GM21381 (cell line): Measurements from ENCODE around the gene TNNT3.
"Not testable (repeated sequence)": the region's sequence is repeated elsewhere in the genome, so short reads cannot be mapped to it uniquely, and the experiment has no call there.

Experiments
- ATAC-seq: cut with Tn5 transposase; IDR thresholded peaks from one replicate; pipeline ENCODE4 v1.9.1; 2021; ENCODE audit warnings: mild to moderate bottlenecking, moderate library complexity; ENCODE audit not compliant: unreplicated experiment

Gene TNNT3

DNA sequence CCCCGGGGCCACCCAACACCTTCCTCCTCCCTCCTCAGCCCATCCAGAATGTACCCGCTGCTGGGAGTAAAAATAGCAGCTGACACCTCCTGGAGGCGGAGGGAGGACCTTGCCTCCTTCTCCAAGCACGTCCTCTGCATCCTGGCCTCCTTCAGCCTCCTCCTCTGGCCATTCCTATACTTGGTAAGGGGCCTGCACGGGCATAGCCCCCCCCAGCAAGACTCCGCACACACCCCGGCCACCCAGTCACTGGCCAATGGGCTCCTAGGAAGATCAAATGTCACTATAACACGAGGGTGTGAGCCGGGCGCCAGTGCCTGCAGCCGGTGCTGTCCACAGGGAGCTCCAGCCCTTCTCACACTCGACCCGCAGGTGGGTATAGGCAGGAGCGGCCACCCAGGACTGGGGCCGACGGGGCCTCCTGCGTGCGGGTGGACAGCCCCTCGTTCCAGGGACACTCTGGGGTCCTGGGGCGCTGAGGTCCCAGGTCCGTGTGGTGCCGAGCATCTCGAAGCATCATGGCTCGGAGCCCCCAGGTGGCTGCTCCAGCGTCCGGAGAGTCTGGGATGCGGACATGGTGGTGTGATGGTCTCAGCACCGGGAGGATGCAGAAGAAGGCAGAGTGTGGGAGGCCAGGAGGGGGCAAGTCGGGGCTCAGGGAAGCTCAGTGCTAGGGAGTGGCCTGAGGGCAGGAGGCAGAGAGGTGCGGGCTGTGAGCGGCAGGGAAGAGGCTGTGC is at the start of gene TNNT3:
Gene TNNT3, plus strand, starts transcription at position 313 of the 737 bp plus-strand sequence. CDS start 3,172 bp downstream, outside the sequence.
- no peak for ATAC-seq

DNA sequence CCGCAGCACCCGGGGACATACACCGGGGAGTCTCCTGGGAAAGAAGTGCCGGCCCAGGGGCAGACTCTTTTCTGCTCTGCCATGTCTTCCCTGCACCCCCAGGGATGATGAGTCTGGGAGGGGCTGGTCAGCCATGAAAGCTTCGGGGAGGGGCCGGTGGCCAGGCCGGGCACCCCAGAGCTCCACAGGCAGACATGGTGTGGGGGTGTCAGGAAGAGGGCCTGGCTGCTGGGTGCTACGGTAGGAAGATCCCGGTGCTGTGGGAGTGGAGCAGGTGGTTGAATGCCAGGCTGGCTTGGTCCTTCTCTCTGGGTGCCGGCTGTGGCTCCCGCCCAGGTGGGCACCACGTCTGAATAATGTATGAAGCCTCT is 49.2 kb upstream of the TNNT3 start:
- ATAC-seq: no peak

DNA sequence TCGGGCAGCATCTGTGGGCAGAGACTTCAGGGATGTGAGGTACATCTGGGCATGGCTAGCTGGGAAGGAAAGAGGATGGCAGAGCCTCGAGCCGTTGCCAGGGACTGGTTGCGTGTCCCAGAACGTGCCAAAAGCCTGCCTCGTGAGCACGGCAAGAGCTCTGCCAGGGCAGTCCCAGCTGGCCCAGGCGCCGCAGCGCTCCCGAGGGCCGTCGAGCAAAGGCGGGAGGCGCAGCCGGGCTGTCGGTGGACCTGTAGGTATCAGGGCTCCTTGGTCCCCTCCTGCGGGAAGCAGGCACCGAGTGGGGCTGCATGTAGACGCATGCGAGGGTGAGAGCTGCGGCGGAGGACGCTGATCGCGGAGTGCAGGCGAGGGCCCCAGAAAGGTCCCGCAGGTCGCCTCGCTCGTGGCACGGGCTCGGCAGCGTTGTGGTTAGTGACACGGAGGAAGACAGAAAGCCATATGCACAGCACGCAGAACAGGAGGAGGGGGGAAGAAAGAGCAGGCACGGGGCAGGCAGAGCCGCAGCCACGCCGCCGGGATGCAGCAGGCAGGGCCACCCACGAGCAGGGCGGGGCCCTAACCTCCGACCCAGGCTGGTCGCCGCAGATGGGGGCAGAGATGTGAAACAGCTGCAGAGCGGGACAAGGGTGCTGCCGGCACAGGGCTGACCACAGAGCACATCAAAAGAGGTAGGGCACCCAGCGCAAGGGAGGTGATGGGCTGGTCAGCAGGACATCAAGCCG is 48.6 kb upstream of the TNNT3 start:
- no peak for ATAC-seq

DNA sequence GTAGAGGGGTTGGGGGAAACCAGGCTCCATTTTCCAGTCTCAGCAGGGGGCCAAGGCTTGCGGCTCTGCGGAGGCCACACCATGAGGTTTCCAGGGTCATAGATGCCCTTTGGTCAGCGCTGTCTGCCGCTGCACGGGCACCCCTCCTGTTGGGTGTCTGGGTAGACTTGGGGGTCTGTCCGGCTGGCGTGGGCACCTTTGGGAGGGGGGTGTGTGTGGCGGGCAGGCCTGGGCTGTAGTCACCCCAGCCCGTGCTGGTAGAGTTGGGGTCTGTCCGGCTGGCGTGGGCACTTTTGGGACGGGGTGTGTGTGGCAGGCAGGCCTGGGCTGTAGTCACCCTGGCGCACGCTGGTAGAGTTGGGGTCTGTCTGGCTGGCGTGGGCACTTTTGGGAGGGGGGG is 48.0 kb upstream of the TNNT3 start:
- ATAC-seq: no peak

DNA sequence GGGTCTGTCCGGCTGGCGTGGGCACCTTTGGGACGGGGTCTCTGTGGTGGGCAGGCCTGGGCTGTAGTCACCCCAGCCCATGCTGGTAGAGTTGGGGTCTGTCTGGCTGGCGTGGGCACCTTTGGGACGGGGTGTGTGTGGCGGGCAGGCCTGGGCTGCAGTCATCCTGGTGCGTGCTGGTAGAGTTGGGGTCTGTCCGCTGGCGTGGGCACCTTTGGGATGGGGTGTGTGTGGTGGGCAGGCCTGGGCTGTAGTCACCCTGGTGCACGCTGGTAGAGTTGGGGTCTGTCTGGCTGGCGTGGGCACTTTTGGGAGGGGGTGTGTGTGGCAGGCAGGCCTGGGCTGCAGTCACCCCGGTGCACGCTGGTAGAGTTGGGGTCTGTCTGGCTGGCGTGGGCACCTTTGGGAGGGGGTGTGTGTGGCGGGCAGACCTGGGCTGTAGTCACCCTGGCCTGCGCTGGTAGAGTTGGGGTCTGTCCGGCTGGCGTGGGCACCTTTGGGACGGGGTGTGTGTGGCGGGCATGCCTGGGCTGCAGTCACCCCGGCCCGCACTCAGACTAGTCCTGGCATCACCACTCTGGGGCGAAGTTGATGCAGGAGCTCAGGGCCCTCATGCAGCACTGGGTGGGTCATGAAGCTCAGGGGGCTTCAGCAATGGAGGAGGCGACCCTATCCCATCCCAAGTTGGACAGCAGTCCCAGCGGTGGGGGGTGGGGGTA is 47.1 kb upstream of the TNNT3 start:
- no peak for ATAC-seq

DNA sequence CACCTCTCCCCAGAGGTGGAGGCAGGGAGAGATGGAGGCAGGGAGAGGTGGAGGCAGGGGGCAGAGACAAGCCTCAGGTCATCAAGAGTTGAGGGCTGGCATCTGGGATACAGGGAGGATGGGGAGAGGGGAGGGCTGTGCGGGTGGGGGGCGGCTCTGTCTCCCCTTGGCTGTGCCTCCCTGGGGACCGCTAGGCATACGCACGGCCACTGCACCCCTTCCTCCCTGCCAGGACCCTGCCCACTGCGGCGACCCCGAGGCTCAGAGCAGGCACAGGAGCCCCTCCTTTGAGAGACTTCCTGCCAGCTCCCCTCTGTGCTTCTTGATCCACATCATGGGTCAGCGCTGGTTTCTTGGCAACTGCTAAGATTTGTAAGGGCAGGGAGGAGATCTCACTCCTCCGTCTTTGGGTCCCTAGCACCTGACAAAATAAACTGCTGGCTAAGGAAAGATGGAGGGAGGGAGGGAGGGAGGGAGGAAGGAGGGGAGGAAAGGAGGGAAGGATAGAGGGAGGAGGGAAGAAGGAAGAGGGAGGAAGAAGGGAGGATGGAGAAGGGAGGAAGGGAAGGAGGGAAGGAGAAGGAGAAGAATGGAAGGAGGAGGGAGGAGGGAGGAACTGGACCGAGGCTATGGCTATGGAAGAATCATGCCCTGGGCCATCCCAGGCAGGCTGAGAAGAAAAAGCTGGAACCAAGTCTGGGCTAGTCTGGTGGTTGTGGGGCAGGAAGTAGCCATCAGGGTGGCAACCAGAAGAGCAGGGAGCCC is 46.3 kb upstream of the TNNT3 start:
- ATAC-seq: no peak

DNA sequence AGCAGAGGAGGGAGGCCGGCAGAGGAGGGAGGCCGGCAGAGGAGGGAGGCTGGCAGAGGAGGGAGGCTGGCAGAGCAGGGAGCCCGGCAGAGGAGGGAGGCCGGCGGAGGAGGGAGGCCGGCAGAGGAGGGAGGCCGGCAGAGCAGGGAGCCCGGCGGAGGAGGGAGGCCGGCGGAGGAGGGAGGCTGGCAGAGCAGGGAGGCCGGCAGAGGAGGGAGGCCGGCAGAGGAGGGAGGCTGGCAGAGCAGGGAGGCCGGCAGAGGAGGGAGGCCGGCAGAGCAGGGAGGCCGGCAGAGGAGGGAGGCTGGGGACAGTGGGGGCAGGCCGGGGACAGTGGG is 45.7 kb upstream of the TNNT3 start:
- not testable (repeated sequence) for ATAC-seq

DNA sequence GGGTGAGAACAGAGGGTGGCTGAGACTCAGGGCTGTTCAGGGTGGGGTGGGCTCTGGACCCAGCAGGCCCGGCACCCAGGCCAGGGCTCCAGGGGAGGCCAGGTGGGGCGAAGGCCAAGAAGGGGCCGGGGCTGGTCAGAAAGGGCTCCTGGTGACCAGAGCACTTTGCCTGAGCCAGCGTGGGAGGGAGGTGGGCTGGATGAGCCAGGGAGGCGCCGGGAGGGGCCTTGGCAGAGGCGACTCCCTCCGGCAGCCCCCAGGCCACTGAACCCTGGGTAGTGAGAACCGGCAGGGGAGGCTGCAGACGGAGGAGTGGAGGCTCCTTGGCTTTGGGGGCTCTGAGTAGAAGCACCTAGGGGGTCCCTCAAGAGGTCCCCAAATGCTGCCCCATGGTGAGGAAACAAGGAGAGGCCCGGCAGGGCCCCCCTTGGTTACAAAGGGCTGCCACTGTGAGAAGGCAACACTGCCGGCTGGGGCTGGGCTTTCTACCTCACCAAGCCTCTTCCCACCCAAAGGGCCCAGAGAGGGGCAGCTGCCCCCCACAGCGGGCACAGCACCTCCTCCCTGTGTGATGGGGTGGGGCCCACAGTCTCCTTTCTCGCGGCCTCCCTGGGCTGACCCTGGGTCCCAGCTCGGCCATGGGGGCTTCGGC is 44.9 kb upstream of the TNNT3 start:
- ATAC-seq: not testable (repeated sequence)

DNA sequence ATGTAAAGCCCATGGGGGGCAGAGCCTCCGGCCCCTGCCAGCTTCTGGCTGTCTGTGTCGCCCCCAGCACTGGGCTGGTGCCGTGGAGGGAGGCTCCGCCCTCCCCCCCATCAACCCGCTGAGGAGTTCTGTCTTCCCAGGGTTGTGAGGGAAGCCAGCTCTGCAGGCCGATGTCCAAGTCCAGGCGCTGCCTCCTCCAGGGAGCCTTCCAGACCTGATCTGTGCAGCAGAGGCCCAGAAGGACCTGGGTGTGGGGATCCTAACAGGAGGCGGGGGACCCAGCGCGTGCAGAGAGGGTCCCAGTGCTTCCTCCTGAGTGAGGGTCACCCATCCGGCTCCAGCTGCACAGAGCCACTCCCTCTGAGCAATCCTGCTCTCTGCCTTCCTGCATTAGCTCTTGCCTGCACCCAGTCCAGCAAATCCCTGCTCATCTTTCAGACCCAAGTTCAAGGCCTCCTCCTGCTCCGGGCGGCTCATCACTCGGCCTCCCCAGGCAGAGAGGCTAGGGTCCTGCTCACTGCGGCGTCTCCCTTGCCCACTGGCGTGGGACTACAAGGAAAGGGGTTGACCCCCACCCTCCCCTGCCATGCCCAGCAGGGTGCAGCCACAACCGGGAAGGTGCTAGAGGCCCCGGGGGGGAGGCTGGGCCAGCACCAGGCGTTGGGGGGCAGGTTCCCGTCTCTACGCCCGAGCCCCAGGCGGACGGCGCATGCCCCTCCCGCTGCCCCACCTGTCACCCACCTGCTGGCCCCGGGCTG is 44.2 kb upstream of the TNNT3 start:
- no peak for ATAC-seq

DNA sequence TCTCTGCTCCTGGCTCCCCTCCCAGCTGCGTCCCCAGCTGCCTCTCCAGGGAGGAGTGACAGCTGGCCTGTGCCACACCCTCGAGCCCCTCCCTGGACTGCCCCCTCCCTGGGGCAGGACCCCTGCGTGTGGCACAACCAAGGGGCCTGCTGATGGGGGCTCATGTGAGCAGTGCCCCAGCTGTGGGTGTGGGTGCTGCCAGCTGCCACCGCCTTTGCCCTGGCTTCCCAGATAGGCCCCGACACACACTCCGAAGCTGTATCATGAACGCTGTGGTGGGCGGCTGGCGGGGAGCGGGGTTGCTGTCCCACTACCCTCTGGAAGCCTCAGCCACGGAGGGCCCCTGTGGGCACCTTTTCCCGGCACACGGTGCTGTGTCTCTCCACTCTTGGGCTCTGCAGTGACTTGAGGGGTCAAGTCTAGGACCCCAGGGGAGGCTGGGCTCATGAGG is 43.6 kb upstream of the TNNT3 start:
- ATAC-seq: not testable (repeated sequence)

DNA sequence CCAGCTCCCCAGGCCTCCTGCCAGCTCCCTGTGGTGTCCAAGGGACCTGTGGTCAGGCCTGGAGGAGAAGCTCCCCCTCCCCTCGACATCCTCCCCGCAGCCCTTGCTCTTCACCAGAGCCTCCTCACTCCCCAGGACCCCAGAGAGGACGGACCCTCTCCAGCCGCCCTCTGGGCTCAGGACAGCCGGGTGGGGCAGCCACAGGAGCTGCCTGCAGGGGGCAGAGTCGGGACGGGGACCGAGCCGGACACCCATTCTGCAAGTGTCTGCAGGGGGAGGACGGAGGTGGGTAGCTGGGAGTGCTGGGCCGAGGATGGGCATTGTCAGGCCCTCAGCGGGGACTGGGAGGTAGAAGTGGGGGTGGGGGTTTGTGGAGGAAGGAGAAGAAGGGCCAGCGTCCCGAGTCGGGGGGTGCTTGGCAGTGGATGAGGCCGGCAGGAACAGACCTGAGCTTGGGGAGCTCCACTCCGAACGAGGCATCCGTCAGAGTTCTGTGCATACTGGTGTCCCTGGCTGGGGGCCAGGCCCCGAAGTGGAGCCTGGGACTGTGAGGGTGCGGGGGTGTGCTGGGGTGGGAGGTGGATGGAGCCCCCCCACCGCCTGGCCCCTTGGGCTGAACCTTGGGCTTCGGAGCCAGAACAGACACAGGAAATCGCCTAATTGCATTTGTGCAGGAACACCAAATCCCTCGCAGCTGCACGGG is 43.0 kb upstream of the TNNT3 start:
- no peak for ATAC-seq

DNA sequence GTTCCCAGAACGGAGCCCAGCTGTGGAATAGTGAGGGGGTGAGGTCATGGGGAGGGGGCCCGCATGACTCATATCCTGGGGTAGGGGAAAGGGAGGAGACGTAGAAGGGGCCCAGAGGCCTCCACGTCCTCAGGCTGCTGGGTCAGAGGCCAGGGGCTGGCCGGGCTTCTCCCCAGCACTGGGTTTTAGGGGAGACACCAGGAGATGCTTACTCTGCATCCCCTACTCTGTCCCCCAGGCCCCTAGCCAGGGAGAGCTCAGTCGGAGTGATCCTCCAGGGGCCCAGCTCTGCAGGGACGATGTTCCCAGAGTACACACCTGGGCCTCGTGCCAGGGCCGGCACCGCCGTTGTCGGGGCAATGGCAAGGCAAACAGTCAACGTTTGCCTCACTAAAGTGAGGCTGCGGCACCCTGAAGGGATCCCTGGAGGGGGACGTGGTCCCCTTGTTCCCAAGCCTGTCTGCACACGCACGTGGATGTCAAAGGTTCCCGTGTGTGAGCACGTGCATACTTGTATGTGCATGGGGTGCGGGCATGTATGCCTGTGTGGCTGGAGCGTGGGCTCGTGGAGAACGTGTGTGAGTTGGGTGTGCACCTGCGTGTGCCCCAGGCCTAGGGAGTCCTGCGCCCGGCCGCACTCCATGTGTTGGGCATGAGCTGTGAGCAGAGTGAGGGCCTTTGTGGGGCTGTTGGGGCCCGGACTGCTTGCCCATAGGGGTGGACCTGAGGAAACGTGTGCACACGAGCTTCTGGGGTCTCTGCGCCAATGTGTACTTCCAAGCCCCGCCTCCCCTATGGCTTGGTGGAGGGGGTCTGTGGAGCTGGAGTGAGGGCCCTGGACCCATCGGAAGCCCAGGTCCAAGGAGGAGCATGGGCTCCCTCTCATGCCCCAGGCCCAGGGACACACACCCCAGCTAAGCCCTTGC is 42.0 kb upstream of the TNNT3 start:
- ATAC-seq: no peak

DNA sequence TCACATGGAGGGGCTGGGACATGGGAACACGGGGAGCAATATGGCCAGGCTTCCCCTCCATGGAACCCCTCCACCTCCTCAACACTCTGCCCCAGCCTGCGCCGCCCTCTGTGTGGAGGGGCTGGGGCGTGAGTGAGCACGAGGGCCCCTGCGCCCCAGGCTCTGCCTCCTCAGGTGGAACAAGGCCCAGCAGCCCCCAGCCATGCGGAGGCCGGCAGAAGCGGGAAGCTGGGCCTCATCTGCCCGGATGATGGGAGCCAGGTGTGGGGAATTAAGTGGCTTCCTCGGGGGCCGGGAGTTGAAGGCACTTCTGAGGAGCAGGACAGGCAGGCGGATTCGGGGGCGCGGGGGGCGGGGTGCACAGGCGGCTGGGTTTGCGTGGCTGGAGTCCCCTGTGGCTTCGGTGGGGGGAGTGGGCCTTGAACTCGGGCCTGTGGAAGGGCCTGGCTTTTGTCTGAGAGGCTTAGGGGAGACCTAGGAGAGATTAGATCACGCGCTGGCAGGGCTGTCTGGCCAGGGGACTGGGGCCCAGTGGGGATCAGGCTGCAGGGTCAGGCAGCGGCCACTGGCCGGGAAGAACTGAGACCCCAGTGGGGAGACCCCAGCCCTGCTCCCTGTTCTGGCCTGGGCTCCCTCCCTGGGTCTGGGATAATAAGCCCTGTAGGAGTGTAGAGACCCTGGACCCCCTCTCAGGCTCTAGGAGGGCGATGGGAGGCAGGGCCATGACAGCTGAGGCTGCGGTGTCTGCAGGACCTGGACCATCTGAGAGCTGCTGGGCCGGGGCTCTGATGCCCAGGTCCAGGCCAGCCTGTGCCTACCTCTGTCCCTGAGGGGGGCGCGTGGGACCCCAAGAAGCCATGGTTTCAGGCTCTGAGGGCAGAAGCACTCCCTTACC is 41.1 kb upstream of the TNNT3 start:
- ATAC-seq: no peak

DNA sequence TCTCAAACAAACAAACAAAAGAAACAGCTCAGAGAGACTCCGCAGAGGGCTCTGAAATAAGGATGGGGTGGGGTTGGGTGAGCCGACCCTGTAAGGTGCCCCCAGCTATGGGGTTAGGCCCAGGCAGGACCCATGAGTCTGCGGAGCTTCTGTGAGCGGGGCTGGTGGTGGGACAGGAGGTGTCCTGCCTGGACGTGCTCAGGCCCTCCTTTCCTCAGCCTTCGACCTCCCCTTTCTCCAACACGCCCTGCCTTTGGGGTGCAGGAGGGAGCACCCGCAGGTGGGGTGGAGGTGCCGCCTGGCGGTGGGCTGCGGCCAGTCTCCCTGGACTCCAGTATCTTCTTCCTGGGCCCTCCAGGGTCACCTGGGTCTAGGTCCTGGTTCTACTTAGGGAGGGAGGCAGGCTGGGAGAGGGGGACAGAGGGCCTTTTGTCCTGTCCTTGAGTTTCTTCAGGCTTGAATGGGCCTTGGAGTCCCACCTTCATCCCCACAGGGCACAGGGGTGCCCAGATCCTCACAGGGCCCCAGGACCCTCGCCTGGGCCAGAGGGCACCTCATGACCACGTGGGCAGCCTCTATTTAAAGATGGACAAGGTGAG is 40.1 kb upstream of the TNNT3 start:
- ATAC-seq: no peak

DNA sequence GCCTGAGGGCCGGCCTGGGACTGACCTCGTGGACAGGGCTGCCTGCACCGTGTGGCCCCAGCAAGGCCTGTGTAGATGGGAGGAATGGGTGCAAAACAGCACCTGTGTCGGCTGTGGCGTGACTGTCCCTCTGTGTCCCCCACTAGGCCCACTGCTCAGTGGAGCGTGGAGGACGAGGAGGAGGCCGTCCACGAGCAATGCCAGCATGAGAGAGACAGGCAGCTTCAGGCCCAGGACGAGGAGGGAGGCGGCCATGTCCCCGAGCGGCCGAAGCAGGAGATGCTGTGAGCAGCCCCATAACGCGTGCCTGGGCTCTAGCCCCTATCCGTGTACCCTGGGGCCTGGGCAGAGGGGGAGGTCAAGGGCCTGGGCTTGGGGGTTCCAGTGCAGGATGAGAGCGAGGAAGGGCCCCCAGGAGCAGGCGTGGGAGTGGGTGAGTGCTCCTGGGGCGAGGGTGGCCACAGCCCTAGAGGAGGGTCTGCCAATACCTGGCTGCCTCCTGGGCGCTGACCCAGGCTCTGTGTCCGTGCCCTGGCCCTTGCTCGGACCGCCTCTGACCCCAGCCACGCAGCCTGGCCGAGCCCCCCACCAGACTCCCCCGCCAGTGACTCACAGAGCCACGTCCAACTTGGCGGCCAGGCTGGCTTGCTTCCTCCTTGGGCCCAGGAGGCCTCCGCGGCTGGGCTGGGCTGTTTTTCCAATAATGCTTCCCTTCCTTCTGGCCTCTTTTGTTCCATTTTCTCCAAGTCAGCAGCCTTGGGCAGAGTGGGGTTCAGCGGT is 39.4 kb upstream of the TNNT3 start:
- no peak for ATAC-seq
